ENCODE data around the gene TRIM63. TPM values are rescaled to one million over a fixed set of nuclear protein-coding genes. Genes with fewer than 3 reads are reported as not detected.

The TRIM63 gene
- total and polyA plus RNA-seq, 2 donors (not counting 1 experiment from before 2014, with no cell fraction given): not detected

- Histone ChIP-seq H3K9ac (ENCODE audit: insufficient read depth, low read length) (no peak overlapping the region), H3K36me3 (ENCODE audit: control insufficient read depth, insufficient read depth, low read length) (no peaks in the 10 kb centered on the region), H3K4me2 (ENCODE audit: extremely low read depth, insufficient read depth, low read length) (peak overlapping the region; percentile 92), H3K79me2 (ENCODE audit: control insufficient read depth, insufficient read depth, low read length) (no peaks in the 10 kb centered on the region), H3K4me1 (ENCODE audit: control insufficient read depth, extremely low read depth, insufficient read depth, low read length) (peaks cover 10% of the 10 kb centered on the region), H3K9me3 (ENCODE audit: control insufficient read depth, insufficient read depth, low read depth, low read length) (no peaks in the 10 kb centered on the region), H3K27ac (ENCODE audit: insufficient read depth, low read length) (no peak overlapping the region), H2AFZ (ENCODE audit: low read length) (peak overlapping the region; percentile 77), H3K27me3 (ENCODE audit: control insufficient read depth, insufficient read depth, low read length) (peaks cover 11% of the 10 kb centered on the region), H4K20me1 (ENCODE audit: control insufficient read depth, extremely low read depth, insufficient read depth, low read length) (no peaks in the 10 kb centered on the region), H3K4me3 (replicated peaks in 1 of 4; ENCODE audit: control extremely low read depth in 1 of 4, insufficient read depth in 1 of 4, low read depth in 3 of 4, low read length in 4 of 4) (peak overlapping the region; percentile 73 to 91 (median 82))
- DNase-seq (ENCODE audit: low read depth in 2 of 2): no peak
- TF ChIP-seq CTCF (conservative IDR thresholded peaks at IDR 0.05 in 1 of 2, IDR thresholded peaks at IDR 0.05 in 1 of 2; ENCODE audit: low read depth in 1 of 2, low read length in 2 of 2) (no peak), EZH2 (IDR thresholded peaks at IDR 0.05; ENCODE audit: low read length, missing control alignments) (peak; percentile 58)
These were observed 32.8 kb downstream of the TRIM63 start for GRCh38 chr1:26034504-26035202.

DNA sequence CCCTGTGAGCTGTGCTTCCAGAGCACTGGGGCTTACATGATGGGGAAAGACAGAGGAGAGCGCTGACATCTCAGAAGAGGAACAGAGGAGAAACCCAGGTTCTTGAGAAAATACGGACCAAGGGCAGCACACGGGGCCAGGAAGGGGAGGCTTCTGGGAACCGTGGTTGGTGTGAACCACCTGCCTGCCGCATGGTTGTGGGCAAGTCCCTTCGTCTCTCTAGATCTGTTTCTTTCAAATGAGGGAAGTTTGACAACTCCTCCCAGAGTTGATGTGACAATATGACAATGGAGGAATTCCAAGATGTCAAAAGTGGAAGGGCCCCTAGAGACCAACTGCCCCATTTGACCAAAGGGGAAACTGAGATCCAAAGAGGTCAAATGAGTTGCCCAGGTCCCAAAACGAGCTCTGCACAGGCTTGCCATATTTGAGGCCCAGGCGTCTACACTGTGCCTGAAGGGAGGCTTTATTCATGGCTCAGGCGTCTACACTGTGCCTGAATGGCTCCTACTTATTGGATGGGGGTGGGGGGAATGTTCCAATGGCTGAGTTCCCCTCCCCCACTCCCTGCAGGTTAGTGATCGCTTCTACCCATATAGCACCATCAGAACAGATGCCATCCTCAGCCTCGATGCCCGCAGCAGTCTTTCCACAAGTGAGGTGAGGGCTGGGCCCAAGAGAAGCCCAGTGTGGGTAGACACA lies 34.6 kb downstream of the TRIM63 start:
- H4K20me1 ChIP-seq (ENCODE audit: control insufficient read depth, extremely low read depth, insufficient read depth, low read length): no peaks in the 10 kb centered on the region
- H3K27me3 ChIP-seq (ENCODE audit: control insufficient read depth, insufficient read depth, low read length): peaks cover 3% of the 10 kb centered on the region
- no peak overlapping the region for H3K27ac ChIP-seq (ENCODE audit: insufficient read depth, low read length)
- H3K4me2 ChIP-seq (ENCODE audit: extremely low read depth, insufficient read depth, low read length): no peak overlapping the region
- H3K36me3 ChIP-seq (ENCODE audit: control insufficient read depth, insufficient read depth, low read length): no peaks in the 10 kb centered on the region
- TF ChIP-seq EZH2 (IDR thresholded peaks at IDR 0.05; ENCODE audit: low read length, missing control alignments) (no peak), CTCF (conservative IDR thresholded peaks at IDR 0.05 in 1 of 2, IDR thresholded peaks at IDR 0.05 in 1 of 2; ENCODE audit: low read depth in 1 of 2, low read length in 2 of 2) (no peak)
- H3K4me3 ChIP-seq (replicated peaks in 1 of 4; ENCODE audit: control extremely low read depth in 1 of 4, insufficient read depth in 1 of 4, low read depth in 3 of 4, low read length in 4 of 4): no peak overlapping the region
- H3K4me1 ChIP-seq (ENCODE audit: control insufficient read depth, extremely low read depth, insufficient read depth, low read length): peaks cover 10% of the 10 kb centered on the region
- no peak overlapping the region for H2AFZ ChIP-seq (ENCODE audit: low read length)
- no peak overlapping the region for H3K9ac ChIP-seq (ENCODE audit: insufficient read depth, low read length)
- H3K9me3 ChIP-seq (ENCODE audit: control insufficient read depth, insufficient read depth, low read depth, low read length): no peaks in the 10 kb centered on the region
- DNase-seq (ENCODE audit: low read depth in 2 of 2): no peak
- no peaks in the 10 kb centered on the region for H3K79me2 ChIP-seq (ENCODE audit: control insufficient read depth, insufficient read depth, low read length)

GRCh38 chr1:26031611-26032220 lies 35.7 kb downstream of the TRIM63 start:
- no peak overlapping the region for H2AFZ ChIP-seq (ENCODE audit: low read length)
- H3K79me2 ChIP-seq (ENCODE audit: control insufficient read depth, insufficient read depth, low read length): no peaks in the 10 kb centered on the region
- no peak overlapping the region for H3K9ac ChIP-seq (ENCODE audit: insufficient read depth, low read length)
- H3K36me3 ChIP-seq (ENCODE audit: control insufficient read depth, insufficient read depth, low read length): no peaks in the 10 kb centered on the region
- peaks cover 10% of the 10 kb centered on the region for H3K4me1 ChIP-seq (ENCODE audit: control insufficient read depth, extremely low read depth, insufficient read depth, low read length)
- peak; percentile 14 to 20 for DNase-seq (ENCODE audit: low read depth in 2 of 2)
- no peaks in the 10 kb centered on the region for H3K9me3 ChIP-seq (ENCODE audit: control insufficient read depth, insufficient read depth, low read depth, low read length)
- H3K4me2 ChIP-seq (ENCODE audit: extremely low read depth, insufficient read depth, low read length): no peak overlapping the region
- H4K20me1 ChIP-seq (ENCODE audit: control insufficient read depth, extremely low read depth, insufficient read depth, low read length): no peaks in the 10 kb centered on the region
- H3K4me3 ChIP-seq (replicated peaks in 1 of 4; ENCODE audit: control extremely low read depth in 1 of 4, insufficient read depth in 1 of 4, low read depth in 3 of 4, low read length in 4 of 4): no peak overlapping the region
- TF ChIP-seq CTCF (conservative IDR thresholded peaks at IDR 0.05 in 1 of 2, IDR thresholded peaks at IDR 0.05 in 1 of 2; ENCODE audit: low read depth in 1 of 2, low read length in 2 of 2) (no peak), EZH2 (IDR thresholded peaks at IDR 0.05; ENCODE audit: low read length, missing control alignments) (no peak)
- no peak overlapping the region for H3K27ac ChIP-seq (ENCODE audit: insufficient read depth, low read length)
- H3K27me3 ChIP-seq (ENCODE audit: control insufficient read depth, insufficient read depth, low read length): peaks cover 3% of the 10 kb centered on the region
